HEK293 (cell line): ENCODE measurements around the gene ZDHHC14.

Experiments
- CTCF ChIA-PET: fragments of 350-600 bp; formaldehyde crosslinking; extraction: SDS; loops from one replicate; lab custom pipeline; 2021; ENCODE audit warnings: antibody characterized with exemption; lab: Yijun Ruan, JAX
- POLR2A ChIA-PET: fragments of 300-600 bp; formaldehyde crosslinking; extraction: SDS; loops from one replicate; lab custom pipeline; 2020; ENCODE audit warnings: antibody characterized with exemption, inconsistent platforms; lab: Yijun Ruan, JAX
- H3K27ac ChIP-seq: fragments of 200-500 bp; sonication (Bioruptor generic); 2 replicates; pipeline ENCODE4 v1.5.1; 2014; ENCODE audit warnings: low read depth, low read length, control low read depth, inconsistent platforms; ENCODE audit errors: extremely low read depth
- H3K36me3 ChIP-seq, 2 experiments: fragments of 200-500 bp in 1 of 2; sonication (Bioruptor generic) in 1 of 2; 1 replicate in 1 of 2; 2 replicates in 1 of 2; pipeline ENCODE4 v1.5.1; 2014 to 2017; ENCODE audit warnings: inconsistent platforms in 2 of 2, low read length in 2 of 2; ENCODE audit not compliant: control insufficient read depth in 2 of 2, insufficient read depth in 1 of 2
- H3K4me1 ChIP-seq: fragments of 200-500 bp; sonication (Bioruptor generic); 2 replicates; pipeline ENCODE4 v1.5.1; 2014; ENCODE audit warnings: mild to moderate bottlenecking, low read length, inconsistent platforms; ENCODE audit not compliant: control insufficient read depth, insufficient read depth
- H3K4me3 ChIP-seq: 2 replicates; pipeline ENCODE4 v1.5.1; 2011; ENCODE audit warnings: low read depth, mild to moderate bottlenecking, control low read depth, low read length, moderate library complexity
- H3K9me3 ChIP-seq: fragments of 200-500 bp; sonication (Bioruptor generic); 2 replicates; pipeline ENCODE4 v1.5.1; 2014; ENCODE audit warnings: low read depth, low read length, inconsistent platforms; ENCODE audit not compliant: control insufficient read depth, insufficient read depth
- BCL11A ChIP-seq: fragments of 450-650 bp; formaldehyde crosslinking; IDR thresholded peaks from 2 replicates; pipeline ENCODE4 v1.5.1; 2016; ENCODE audit warnings: low read depth, missing biosample characterization, missing genetic modification characterization
- EGR2 ChIP-seq: fragments of 450-650 bp; formaldehyde crosslinking; IDR thresholded peaks from 2 replicates; pipeline ENCODE4 v1.5.1; 2016; ENCODE audit warnings: low read depth, missing biosample characterization, missing genetic modification characterization
- FEZF1 ChIP-seq: fragments of 450-650 bp; formaldehyde crosslinking; IDR thresholded peaks from 2 replicates; pipeline ENCODE4 v1.5.1; 2016; ENCODE audit warnings: missing biosample characterization, missing genetic modification characterization
- INSM2 ChIP-seq: fragments of 450-650 bp; formaldehyde crosslinking; IDR thresholded peaks from 2 replicates; pipeline ENCODE4 v1.5.1; 2016; ENCODE audit warnings: missing biosample characterization, missing genetic modification characterization
- KLF8 ChIP-seq: fragments of 450-650 bp; formaldehyde crosslinking; IDR thresholded peaks from 2 replicates; pipeline ENCODE4 v1.5.1; 2016; ENCODE audit warnings: missing biosample characterization, missing genetic modification characterization
- SCRT2 ChIP-seq: fragments of 450-650 bp; formaldehyde crosslinking; IDR thresholded peaks from 2 replicates; pipeline ENCODE4 v1.5.1; 2016; ENCODE audit warnings: missing biosample characterization, missing genetic modification characterization
- YY1 ChIP-seq: fragments of 450-650 bp; formaldehyde crosslinking; IDR thresholded peaks from 2 replicates; pipeline ENCODE4 v1.5.1; 2018; ENCODE audit warnings: missing biosample characterization, missing genetic modification characterization
- ZBTB20 ChIP-seq: fragments of 450-650 bp; formaldehyde crosslinking; IDR thresholded peaks from 2 replicates; pipeline ENCODE4 v1.5.1; 2016; ENCODE audit warnings: missing biosample characterization, missing genetic modification characterization
- ZBTB26 ChIP-seq: fragments of 450-650 bp; formaldehyde crosslinking; optimal IDR thresholded peaks from 2 replicates; pipeline ENCODE3; 2016; ENCODE audit warnings: missing biosample characterization, mild to moderate bottlenecking, missing genetic modification characterization
- ZBTB7A ChIP-seq: fragments of 450-650 bp; formaldehyde crosslinking; IDR thresholded peaks from 2 replicates; pipeline ENCODE4 v1.5.1; 2016; ENCODE audit warnings: low read depth, missing biosample characterization, missing genetic modification characterization
- ZNF133 ChIP-seq: fragments of 450-650 bp; formaldehyde crosslinking; IDR thresholded peaks from 2 replicates; pipeline ENCODE4 v1.5.1; 2016; ENCODE audit warnings: missing biosample characterization, missing genetic modification characterization
- ZNF174 ChIP-seq: fragments of 450-650 bp; formaldehyde crosslinking; IDR thresholded peaks from 2 replicates; pipeline ENCODE4 v1.5.0; 2017; ENCODE audit warnings: missing biosample characterization, mild to moderate bottlenecking, missing genetic modification characterization
- ZNF23 ChIP-seq: fragments of 450-650 bp; formaldehyde crosslinking; IDR thresholded peaks from 2 replicates; pipeline ENCODE4 v1.5.1; 2016; ENCODE audit warnings: missing biosample characterization, missing genetic modification characterization, borderline replicate concordance
- ZNF239 ChIP-seq: fragments of 450-650 bp; formaldehyde crosslinking; IDR thresholded peaks from 2 replicates; pipeline ENCODE4 v1.5.1; 2016; ENCODE audit warnings: missing biosample characterization, missing genetic modification characterization
- ZNF37A ChIP-seq: fragments of 450-650 bp; IDR thresholded peaks from 2 replicates; pipeline ENCODE4 v1.5.1; 2018; ENCODE audit warnings: missing biosample characterization, missing genetic modification characterization
- ZNF530 ChIP-seq: fragments of 450-650 bp; formaldehyde crosslinking; IDR thresholded peaks from 2 replicates; pipeline ENCODE4 v1.5.1; 2016; ENCODE audit warnings: low read depth, missing biosample characterization, missing genetic modification characterization
- ZNF76 ChIP-seq: fragments of 450-650 bp; formaldehyde crosslinking; IDR thresholded peaks from 2 replicates; pipeline ENCODE4; 2016; ENCODE audit warnings: low read depth, missing biosample characterization, missing genetic modification characterization, borderline replicate concordance
- ZNF768 ChIP-seq: fragments of 450-650 bp; formaldehyde crosslinking; IDR thresholded peaks from 2 replicates; pipeline ENCODE4 v1.5.1; 2018; ENCODE audit warnings: missing biosample characterization, mild to moderate bottlenecking, missing genetic modification characterization
- ZSCAN30 ChIP-seq: fragments of 450-650 bp; IDR thresholded peaks from 2 replicates; pipeline ENCODE4 v1.5.1; 2018; ENCODE audit warnings: missing biosample characterization, mild to moderate bottlenecking, missing genetic modification characterization, moderate library complexity
- ZSCAN5A ChIP-seq: fragments of 450-650 bp; formaldehyde crosslinking; IDR thresholded peaks from 2 replicates; pipeline ENCODE4 v1.5.1; 2016; ENCODE audit warnings: missing biosample characterization, missing genetic modification characterization
- TF ChIP-seq, protein P1 (sequence below): fragments of 450-650 bp; formaldehyde crosslinking; conservative IDR thresholded peaks from 2 replicates; pipeline ENCODE4 v1.5.1; 2016; ENCODE audit warnings: low read depth, missing biosample characterization, missing genetic modification characterization
- TF ChIP-seq, protein P2 (sequence below): fragments of 450-650 bp; formaldehyde crosslinking; IDR thresholded peaks from 2 replicates; pipeline ENCODE4; 2016; ENCODE audit warnings: missing biosample characterization, missing genetic modification characterization
- TF ChIP-seq, protein P3 (sequence below): fragments of 450-650 bp; formaldehyde crosslinking; IDR thresholded peaks from 2 replicates; pipeline ENCODE4 v1.5.1; 2016; ENCODE audit warnings: missing biosample characterization, missing genetic modification characterization

Gene ZDHHC14

DNA sequence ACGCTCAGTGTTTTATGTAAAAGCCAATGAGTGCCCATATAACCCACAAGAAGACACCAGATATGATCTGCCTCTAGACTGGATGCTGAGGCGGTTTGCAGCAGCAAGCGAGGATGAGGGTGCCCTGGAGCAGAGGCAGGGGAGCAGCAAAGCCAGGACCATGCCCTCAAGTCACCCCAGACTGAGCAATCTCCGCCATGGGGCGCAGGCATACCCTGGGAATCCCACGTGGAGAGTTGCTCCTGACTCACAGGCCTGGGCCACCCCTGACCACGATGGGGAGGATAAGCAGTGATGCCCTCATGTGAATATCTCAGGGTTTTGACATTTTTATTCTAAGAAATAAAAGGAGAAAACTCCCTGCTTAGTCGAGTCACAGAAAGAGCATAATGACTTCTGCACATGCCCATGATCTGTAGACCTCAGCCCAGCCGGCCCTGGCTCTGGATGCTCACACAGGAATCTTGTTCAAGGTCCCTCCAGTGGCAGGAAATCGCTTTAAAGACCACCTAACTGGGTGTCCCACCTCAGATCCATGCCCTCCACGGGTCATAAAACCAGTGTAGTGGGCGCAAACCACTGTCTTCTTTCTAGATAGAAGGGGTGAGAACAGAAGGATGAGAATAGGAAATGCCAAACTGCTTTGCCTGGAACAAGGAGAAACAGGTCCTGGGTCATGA lies 303.8 kb downstream of the ZDHHC14 start (continued):
- TF ChIP-seq, protein P1, sequence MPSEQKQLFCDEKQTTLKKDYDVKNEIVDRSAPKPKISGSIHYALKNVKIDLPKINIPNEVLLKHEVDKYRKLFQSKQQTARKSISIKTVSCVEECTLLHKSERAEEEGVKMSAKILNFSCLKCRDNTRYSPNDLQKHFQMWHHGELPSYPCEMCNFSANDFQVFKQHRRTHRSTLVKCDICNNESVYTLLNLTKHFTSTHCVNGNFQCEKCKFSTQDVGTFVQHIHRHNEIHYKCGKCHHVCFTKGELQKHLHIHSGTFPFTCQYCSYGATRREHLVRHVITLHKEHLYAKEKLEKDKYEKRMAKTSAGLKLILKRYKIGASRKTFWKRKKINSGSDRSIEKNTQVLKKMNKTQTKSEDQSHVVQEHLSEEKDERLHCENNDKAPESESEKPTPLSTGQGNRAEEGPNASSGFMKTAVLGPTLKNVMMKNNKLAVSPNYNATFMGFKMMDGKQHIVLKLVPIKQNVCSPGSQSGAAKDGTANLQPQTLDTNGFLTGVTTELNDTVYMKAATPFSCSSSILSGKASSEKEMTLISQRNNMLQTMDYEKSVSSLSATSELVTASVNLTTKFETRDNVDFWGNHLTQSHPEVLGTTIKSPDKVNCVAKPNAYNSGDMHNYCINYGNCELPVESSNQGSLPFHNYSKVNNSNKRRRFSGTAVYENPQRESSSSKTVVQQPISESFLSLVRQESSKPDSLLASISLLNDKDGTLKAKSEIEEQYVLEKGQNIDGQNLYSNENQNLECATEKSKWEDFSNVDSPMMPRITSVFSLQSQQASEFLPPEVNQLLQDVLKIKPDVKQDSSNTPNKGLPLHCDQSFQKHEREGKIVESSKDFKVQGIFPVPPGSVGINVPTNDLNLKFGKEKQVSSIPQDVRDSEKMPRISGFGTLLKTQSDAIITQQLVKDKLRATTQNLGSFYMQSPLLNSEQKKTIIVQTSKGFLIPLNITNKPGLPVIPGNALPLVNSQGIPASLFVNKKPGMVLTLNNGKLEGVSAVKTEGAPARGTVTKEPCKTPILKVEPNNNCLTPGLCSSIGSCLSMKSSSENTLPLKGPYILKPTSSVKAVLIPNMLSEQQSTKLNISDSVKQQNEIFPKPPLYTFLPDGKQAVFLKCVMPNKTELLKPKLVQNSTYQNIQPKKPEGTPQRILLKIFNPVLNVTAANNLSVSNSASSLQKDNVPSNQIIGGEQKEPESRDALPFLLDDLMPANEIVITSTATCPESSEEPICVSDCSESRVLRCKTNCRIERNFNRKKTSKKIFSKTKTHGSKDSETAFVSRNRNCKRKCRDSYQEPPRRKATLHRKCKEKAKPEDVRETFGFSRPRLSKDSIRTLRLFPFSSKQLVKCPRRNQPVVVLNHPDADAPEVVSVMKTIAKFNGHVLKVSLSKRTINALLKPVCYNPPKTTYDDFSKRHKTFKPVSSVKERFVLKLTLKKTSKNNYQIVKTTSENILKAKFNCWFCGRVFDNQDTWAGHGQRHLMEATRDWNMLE (tag by site-specific recombination), result no peak
- TF ChIP-seq, protein P2, sequence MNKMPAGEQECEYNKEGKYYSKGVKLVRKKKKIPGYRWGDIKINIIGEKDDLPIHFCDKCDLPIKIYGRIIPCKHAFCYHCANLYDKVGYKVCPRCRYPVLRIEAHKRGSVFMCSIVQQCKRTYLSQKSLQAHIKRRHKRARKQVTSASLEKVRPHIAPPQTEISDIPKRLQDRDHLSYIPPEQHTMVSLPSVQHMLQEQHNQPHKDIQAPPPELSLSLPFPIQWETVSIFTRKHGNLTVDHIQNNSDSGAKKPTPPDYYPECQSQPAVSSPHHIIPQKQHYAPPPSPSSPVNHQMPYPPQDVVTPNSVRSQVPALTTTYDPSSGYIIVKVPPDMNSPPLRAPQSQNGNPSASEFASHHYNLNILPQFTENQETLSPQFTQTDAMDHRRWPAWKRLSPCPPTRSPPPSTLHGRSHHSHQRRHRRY (tag by site-specific recombination), result no peak
- TF ChIP-seq ZSCAN30 (tag by site-specific recombination) (no peak), ZNF768 (tag by site-specific recombination) (no peak), ZNF530 (tag by site-specific recombination) (no peak), ZNF239 (tag by site-specific recombination) (no peak)
- TF ChIP-seq, protein P3, sequence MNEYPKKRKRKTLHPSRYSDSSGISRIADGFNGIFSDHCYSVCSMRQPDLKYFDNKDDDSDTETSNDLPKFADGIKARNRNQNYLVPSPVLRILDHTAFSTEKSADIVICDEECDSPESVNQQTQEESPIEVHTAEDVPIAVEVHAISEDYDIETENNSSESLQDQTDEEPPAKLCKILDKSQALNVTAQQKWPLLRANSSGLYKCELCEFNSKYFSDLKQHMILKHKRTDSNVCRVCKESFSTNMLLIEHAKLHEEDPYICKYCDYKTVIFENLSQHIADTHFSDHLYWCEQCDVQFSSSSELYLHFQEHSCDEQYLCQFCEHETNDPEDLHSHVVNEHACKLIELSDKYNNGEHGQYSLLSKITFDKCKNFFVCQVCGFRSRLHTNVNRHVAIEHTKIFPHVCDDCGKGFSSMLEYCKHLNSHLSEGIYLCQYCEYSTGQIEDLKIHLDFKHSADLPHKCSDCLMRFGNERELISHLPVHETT (tag by site-specific recombination), result no peak
- TF ChIP-seq, all 188 proteins: peak for 0

- Histone ChIP-seq H3K27ac (no peak overlapping the region), H3K36me3 (no peaks in the 10 kb centered on the region), H3K9me3 (no peaks in the 10 kb centered on the region), H3K4me1 (no peaks in the 10 kb centered on the region), H3K4me3 (no peak overlapping the region)
- ChIA-PET POLR2A (no interaction called here), CTCF (interaction anchor here (0.5 kb wide), 1 partner anchor 1006 kb away, joined by 4 read pairs; no protein-coding TSS in a partner anchor)
- TF ChIP-seq ZNF37A (tag by site-specific recombination), result no peak
- TF ChIP-seq SCRT2, result no peak
- TF ChIP-seq ZSCAN5A (tag by site-specific recombination), result no peak
- TF ChIP-seq ZNF239 (tag by site-specific recombination), result no peak
- no peak for TF ChIP-seq ZBTB26
- no peak for TF ChIP-seq BCL11A (tag by site-specific recombination)
- TF ChIP-seq ZNF76 (tag by site-specific recombination), result no peak
- no peak for TF ChIP-seq ZNF133
- TF ChIP-seq ZNF174 (tag by site-specific recombination), result no peak
- no peak for TF ChIP-seq FEZF1 (tag by site-specific recombination)
- TF ChIP-seq ZBTB20 (tag by site-specific recombination), result no peak
- no peak for TF ChIP-seq YY1 (tag by site-specific recombination)
- TF ChIP-seq KLF8 (tag by site-specific recombination), result no peak
- TF ChIP-seq INSM2 (tag by site-specific recombination), result no peak
- TF ChIP-seq ZBTB7A, result no peak
- no peak for TF ChIP-seq EGR2 (tag by site-specific recombination)
- TF ChIP-seq ZNF23 (tag by site-specific recombination), result no peak
Observed at GRCh38 chr6:157685596-157686280, 304.7 kb downstream of the ZDHHC14 start.
